Chondrocyte (in vitro differentiated cells): ENCODE measurements around the gene TESK1. TPM values are rescaled to one million over a fixed set of nuclear protein-coding genes. Genes with fewer than 3 reads are reported as not detected.

Source experiments
- DNase-seq: peaks from one replicate; pipeline ENCODE4 v3.0.0; 2021; ENCODE audit warnings: mixed read lengths, low spot score
- H3K27ac Mint-ChIP-seq: one replicate; pipeline ENCODE4 v1.8.0; 2021; ENCODE audit warnings: mild to moderate bottlenecking, moderate library complexity, mixed read lengths; ENCODE audit not compliant: unreplicated experiment
- H3K27me3 Mint-ChIP-seq: 2 replicates; pipeline ENCODE4 v1.8.0; 2021; ENCODE audit warnings: low read depth, mixed read lengths
- H3K36me3 Mint-ChIP-seq: 2 replicates; pipeline ENCODE4 v1.8.0; 2021; ENCODE audit warnings: low read depth, mixed read lengths
- H3K4me1 Mint-ChIP-seq: 2 replicates; pipeline ENCODE4 v1.8.0; 2021; ENCODE audit warnings: low read depth, mild to moderate bottlenecking, mixed read lengths
- H3K4me3 Mint-ChIP-seq: one replicate; pipeline ENCODE4 v1.8.0; 2021; ENCODE audit warnings: mild to moderate bottlenecking, moderate library complexity, mixed read lengths; ENCODE audit not compliant: unreplicated experiment
- H3K9me3 Mint-ChIP-seq: 2 replicates; pipeline ENCODE4 v1.8.0; 2021; ENCODE audit warnings: low read depth, mixed read lengths
- CTCF ChIP-seq: fragments of 200-600 bp; sonication (generic); IDR thresholded peaks from 2 replicates; pipeline ENCODE4 v1.5.0; 2021; ENCODE audit warnings: antibody characterized with exemption, mild to moderate bottlenecking, moderate library complexity
- total RNA-seq: library from RNA; stranded (reverse); gene quantifications from 3 replicates; pipeline ENCODE4 v1.2.1, GENCODE V29; 2021

TESK1 gene
- total RNA-seq, 1 donor from 2014 or later, result 50.7 TPM

GRCh38 chr9:35563791-35564197 is 41.3 kb upstream of the TESK1 start:
- H3K9me3 Mint-ChIP-seq, result no peaks in the 10 kb centered on the region
- H3K4me1 Mint-ChIP-seq, result peaks cover 42% of the 10 kb centered on the region
- TF ChIP-seq CTCF, result no peak
- H3K4me3 Mint-ChIP-seq, result no peak overlapping the region
- DNase-seq, result no peak
- H3K27ac Mint-ChIP-seq, result peak overlapping the region; percentile 92
- peaks cover 9% of the 10 kb centered on the region for H3K36me3 Mint-ChIP-seq
- H3K27me3 Mint-ChIP-seq, result no peaks in the 10 kb centered on the region

- H3K27ac Mint-ChIP-seq, result peak overlapping the region; percentile 92
Observed at GRCh38 chr9:35564658-35565061, 40.4 kb upstream of the TESK1 start.

GRCh38 chr9:35566417-35566816 is 38.6 kb upstream of the TESK1 start:
- Mint-ChIP-seq H3K4me3 (no peak overlapping the region), H3K4me1 (peaks cover 42% of the 10 kb centered on the region), H3K9me3 (no peaks in the 10 kb centered on the region), H3K27me3 (no peaks in the 10 kb centered on the region), H3K27ac (peak overlapping the region; percentile 41), H3K36me3 (peaks cover 5% of the 10 kb centered on the region)
- DNase-seq, result no peak
- peak; percentile 49 for TF ChIP-seq CTCF

More at GRCh38 chr9:35564658-35565061, 40.4 kb upstream of the TESK1 start:
- Mint-ChIP-seq H3K27me3 (no peaks in the 10 kb centered on the region), H3K9me3 (no peaks in the 10 kb centered on the region), H3K4me1 (peaks cover 42% of the 10 kb centered on the region), H3K4me3 (no peak overlapping the region), H3K36me3 (peaks cover 6% of the 10 kb centered on the region)
- DNase-seq, result no peak
- TF ChIP-seq CTCF, result no peak

GRCh38 chr9:35568196-35568595 is 36.9 kb upstream of the TESK1 start:
- no peaks in the 10 kb centered on the region for H3K9me3 Mint-ChIP-seq
- no peak for DNase-seq

GRCh38 chr9:35569206-35569605 is 35.9 kb upstream of the TESK1 start:
- Mint-ChIP-seq H3K36me3 (no peaks in the 10 kb centered on the region), H3K4me3 (no peak overlapping the region), H3K4me1 (peaks cover 27% of the 10 kb centered on the region), H3K9me3 (no peaks in the 10 kb centered on the region), H3K27me3 (no peaks in the 10 kb centered on the region), H3K27ac (no peak overlapping the region)
- DNase-seq, result no peak
- TF ChIP-seq CTCF, result no peak

More at GRCh38 chr9:35568196-35568595, 36.9 kb upstream of the TESK1 start:
- Mint-ChIP-seq H3K4me3 (no peak overlapping the region), H3K36me3 (no peaks in the 10 kb centered on the region), H3K27ac (no peak overlapping the region), H3K4me1 (peaks cover 37% of the 10 kb centered on the region), H3K27me3 (no peaks in the 10 kb centered on the region)
- TF ChIP-seq CTCF, result peak; percentile 13
